Right lobe of liver (tissue), 4 donors: ENCODE data around the gene PLA2G12A.

ENCODE experiments used
- CTCF ChIP-seq, 4 donors: fragments of 200-600 bp in 3 of 4; fragments of 450-650 bp in 1 of 4; IDR thresholded peaks; one replicate each; pipeline versions ENCODE4 v1.5.1 to v1.8.0; 2016 to 2022; ENCODE audit warnings: antibody characterized with exemption in 4 of 4, mild to moderate bottlenecking in 2 of 4
- POLR2A ChIP-seq: fragments of 450-650 bp; IDR thresholded peaks from one replicate; pipeline ENCODE4 v1.6.1; 2017; ENCODE audit warnings: antibody characterized with exemption, mild to moderate bottlenecking
- donor health status: DM: no; HTN: no; CAD: no.
- donor health status: DM: no; HTN: no; CAD: no.
- donor health status: DM: no; HTN: yes; CAD: no.

GRCh38 chr4:109702950-109703663 lies 26.8 kb downstream of the PLA2G12A start, which contains the start of gene CASP6:
- peak; percentile 54 to 64 (median 56) for TF ChIP-seq CTCF (IDR thresholded peaks at IDR 0.05)
- TF ChIP-seq POLR2A = peak; percentile 63
